ENCODE results near the gene BLOC1S6.
A peak's percentile ranks its signal among the peaks of the same experiment; 100 is the strongest.

Gene BLOC1S6

DNA sequence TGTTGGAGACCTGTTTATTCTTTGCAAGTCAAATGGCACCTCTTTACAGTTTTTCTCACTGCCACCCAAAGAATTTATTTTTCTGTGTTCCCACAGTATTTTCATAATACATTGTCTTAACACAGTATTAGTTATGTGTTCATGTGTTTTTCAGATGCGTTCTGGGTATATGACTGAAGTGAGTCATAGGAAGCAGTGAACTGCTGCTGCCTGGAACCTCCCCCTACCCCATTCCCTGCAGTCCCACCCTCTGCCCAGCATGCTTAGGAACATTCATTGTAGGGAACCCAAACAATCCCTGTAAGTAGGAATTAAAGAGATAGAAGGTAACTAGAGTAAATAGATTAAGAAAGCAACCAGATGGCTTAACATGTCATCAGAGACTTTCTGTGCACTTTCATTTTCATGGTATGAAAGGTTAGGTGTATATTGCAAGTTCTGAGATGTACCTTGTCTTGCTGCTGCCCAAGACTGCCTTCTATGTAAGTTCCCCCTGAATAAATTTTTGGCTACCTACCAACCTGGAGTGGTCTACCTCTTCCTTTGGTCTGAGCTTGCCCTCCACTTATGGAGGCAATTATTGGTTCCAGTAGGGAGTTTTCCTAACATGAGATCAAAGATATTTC is 25.7 kb downstream of the BLOC1S6 start:
- Mint-ChIP-seq H3K27ac (no peak overlapping the region), H3K4me3 (no peak overlapping the region), H3K4me1 (peaks cover 5% of the 10 kb centered on the region), H3K27me3 (no peaks in the 10 kb centered on the region), H3K36me3 (peaks cover 6% of the 10 kb centered on the region), H3K9me3 (no peaks in the 10 kb centered on the region)
- no peak for ATAC-seq

DNA sequence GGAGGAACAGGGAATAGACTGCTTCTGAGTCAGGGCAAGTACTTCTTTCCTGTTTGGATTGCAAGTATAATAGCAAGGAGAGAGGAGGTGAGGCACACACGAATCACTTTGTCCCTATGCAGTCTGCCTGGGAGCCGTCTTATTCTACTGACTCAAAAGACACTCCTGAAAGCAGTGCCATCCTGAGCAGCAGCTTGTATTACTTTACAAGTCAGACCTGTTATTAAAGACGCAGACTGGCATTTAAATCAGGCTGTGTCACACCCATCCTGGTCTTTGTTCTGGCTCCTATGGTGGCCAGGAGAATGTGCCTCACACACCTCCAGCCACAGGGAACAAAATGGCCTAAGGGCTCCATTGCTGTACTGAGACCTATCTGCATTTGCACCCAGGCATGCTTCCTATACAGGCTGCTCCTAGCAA is 29.7 kb downstream of the BLOC1S6 start:
- Mint-ChIP-seq H3K9me3 (no peaks in the 10 kb centered on the region), H3K27me3 (no peaks in the 10 kb centered on the region)
- no peak for ATAC-seq

DNA sequence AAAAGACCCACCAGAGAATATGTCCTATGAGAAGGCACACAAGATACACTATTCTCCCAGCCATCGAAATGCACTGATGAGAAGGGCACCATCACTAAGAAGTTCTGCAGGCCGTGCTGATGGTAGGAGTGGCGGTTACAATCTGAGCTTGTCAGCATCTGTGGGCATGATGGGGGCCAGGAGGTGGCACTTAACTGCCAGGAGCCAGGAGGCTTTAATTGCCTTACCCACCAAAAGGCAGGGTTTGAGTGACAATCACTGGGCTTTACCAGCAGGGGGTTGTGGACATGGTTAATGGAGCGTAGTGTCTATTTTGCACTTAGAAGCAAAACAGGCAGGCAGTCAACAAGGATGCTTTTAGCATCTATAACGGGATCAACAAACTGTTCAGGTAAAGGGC is 31.6 kb downstream of the BLOC1S6 start:
- ATAC-seq = no peak
- peaks cover 3% of the 10 kb centered on the region for H3K9me3 Mint-ChIP-seq
- H3K4me1 Mint-ChIP-seq = peaks cover 10% of the 10 kb centered on the region
- no peak overlapping the region for H3K27ac Mint-ChIP-seq
- no peaks in the 10 kb centered on the region for H3K27me3 Mint-ChIP-seq
- no peak overlapping the region for H3K4me3 Mint-ChIP-seq
- no peaks in the 10 kb centered on the region for H3K36me3 Mint-ChIP-seq

More for the DNA sequence above, 29.7 kb downstream of the BLOC1S6 start:
- Mint-ChIP-seq H3K27ac (no peak overlapping the region), H3K4me1 (peaks cover 10% of the 10 kb centered on the region), H3K4me3 (no peak overlapping the region), H3K36me3 (no peaks in the 10 kb centered on the region)

DNA sequence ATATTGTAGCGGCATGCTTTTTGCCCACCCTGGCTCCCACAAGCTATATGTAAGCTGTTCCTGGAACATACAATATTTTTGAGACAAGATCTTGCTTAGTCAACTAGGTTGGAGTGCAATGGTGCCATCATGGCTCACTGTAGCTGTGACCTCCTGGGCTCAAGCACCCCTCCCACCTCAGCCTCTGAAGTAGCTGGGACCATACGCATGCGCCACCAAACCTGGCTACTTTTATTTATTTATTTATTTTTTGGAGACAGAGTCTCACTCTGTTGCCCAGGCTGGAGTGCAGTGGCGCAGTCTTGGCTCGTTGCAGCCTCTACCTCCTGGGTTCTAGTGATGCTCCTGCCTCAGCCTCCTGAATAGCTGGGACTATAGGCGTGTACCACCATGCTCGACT is 41.0 kb downstream of the BLOC1S6 start:
- Mint-ChIP-seq H3K9me3 (peaks cover 15% of the 10 kb centered on the region), H3K27me3 (peaks cover 8% of the 10 kb centered on the region), H3K4me1 (peaks cover 12% of the 10 kb centered on the region), H3K36me3 (peaks cover 11% of the 10 kb centered on the region), H3K27ac (no peak overlapping the region), H3K4me3 (no peak overlapping the region)
- ATAC-seq = no peak

DNA sequence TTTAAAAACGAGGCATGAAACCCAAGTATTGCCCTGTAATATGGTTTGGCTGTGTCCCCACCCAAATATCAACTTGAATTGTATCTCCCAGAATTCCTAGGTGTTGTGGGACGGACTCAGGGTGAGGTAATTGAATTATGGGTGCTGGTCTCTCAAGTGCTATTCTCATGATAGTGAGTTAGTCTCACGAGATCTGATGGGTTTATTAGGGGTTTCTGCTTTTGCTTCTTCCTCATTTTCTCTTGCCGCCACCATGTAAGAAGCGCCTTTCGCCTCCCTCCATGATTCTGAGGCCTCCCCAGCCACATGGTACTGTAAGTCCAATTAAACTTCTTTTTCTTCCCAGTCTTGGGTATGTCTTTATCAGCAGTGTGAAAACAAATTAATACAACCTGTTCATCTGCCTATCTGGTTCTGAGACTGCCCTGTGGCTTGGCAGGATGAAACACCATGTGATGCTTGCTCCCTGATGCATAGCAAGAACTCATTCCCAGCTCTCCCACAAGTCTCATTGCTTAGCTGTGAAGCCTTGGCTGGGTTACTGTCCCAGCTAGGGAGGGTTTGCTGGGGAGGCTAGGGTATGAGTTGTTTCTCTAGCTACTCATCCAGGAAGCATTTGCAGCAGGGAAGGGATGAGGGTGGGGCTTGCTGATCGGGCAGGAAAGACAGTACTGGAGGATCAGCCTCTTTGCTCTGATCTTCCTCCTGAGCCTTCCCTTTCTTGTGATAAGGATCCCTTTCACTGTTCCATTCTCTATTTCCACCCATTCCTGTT is 43.9 kb downstream of the BLOC1S6 start:
- Mint-ChIP-seq H3K9me3 (peaks cover 12% of the 10 kb centered on the region), H3K4me3 (no peak overlapping the region), H3K36me3 (peaks cover 11% of the 10 kb centered on the region), H3K27me3 (peaks cover 8% of the 10 kb centered on the region), H3K4me1 (peaks cover 21% of the 10 kb centered on the region), H3K27ac (no peak overlapping the region)
- ATAC-seq = no peak

DNA sequence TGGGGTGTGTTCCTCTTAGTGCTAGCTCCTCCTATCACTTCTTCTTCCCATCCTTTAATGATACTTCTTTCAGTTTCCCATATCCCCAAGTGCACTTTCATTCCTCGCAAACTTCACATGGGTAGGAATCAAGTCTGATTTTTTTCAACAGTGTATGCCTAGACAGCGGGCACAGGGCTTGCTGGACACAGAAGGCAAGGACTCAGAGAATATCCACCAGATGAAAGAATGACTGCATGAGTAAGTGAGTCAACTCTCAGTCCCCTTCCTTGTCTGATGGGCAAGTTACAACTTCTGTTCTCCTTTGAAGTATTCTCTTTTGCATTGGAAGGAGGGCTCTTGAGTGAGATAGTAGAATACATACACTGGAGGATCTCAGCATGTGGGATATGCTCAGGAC is 44.6 kb downstream of the BLOC1S6 start:
- H3K4me1 Mint-ChIP-seq = peaks cover 21% of the 10 kb centered on the region
- H3K27me3 Mint-ChIP-seq = peaks cover 8% of the 10 kb centered on the region
- H3K27ac Mint-ChIP-seq = no peak overlapping the region
- H3K9me3 Mint-ChIP-seq = peaks cover 9% of the 10 kb centered on the region
- H3K4me3 Mint-ChIP-seq = no peak overlapping the region
- H3K36me3 Mint-ChIP-seq = peaks cover 7% of the 10 kb centered on the region
- no peak for ATAC-seq

DNA sequence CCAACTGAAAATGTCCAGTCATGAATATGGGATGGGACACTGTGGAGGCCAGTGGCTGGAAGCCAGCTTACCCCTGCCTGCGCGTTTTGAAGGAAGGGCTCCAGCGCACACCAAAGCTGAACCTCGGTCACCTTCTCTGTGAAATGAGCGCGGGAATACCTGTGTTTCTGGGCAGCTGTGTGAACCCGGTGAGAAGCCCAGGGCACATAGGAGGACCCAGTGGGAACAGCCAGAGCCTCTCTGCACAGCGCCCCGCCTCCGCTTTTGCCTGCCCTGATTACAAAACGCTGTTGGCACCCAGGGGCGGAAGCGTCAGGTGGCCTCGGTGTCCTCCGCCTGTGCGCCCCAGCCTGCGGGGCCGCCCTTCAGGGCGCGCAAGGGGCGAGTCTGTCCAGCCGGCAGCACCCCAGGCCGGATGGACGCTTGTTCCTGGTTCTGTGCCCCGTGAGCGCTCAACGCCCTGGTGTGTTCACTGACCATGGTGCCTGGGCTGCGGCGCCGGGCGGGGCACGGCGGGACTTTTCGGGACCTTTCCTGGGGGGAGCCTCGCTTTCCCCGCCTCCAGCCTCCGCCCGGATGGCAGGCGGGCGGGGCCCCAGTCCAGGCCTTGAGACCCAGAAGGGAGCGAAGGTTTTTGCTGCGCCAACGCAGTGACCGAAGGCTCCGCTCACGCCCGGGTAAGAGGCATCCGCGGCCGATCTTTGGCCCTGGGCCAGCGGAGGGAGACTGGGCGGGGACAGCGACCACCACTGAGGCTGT is 47.4 kb downstream of the BLOC1S6 start, which contains the start of gene SQOR:
SQOR (plus strand) TSS at position 598 of the 759 bp plus-strand sequence. CDS start 23,895 bp downstream, outside the sequence.
- ATAC-seq = peak; percentile 92
- H3K36me3 Mint-ChIP-seq = peaks cover 6% of the 10 kb centered on the region
- H3K9me3 Mint-ChIP-seq = no peaks in the 10 kb centered on the region
- H3K27me3 Mint-ChIP-seq = no peaks in the 10 kb centered on the region
- peaks cover 39% of the 10 kb centered on the region for H3K4me1 Mint-ChIP-seq
- peak within 1 kb of the TSS; percentile 96 for H3K4me3 Mint-ChIP-seq
- H3K27ac Mint-ChIP-seq = peak within 1 kb of the TSS; percentile 89

DNA sequence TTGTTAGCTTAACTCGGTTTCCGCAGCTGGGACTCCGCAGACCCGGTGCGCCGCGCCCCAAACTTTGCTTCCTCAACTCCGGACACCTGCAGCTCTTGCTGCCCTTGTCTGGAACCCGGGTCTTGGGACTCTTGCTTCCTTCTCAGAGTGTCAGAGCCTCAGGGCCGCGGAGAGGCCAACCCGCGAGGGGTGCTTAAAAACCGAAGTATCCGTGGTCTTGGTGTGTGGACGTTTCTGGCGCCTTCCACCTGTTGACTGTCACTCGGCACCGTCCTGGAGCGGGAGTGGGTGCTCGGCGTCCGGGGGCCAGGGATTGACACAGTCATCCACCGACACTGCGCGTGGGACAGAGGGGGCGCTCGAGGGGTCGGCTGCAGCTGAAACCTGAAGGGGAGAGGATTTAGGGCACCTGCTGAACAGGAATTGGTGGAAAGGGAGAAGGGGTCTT is 48.0 kb downstream of the BLOC1S6 start:
- ATAC-seq = peak; percentile 82
- Mint-ChIP-seq H3K27ac (peak overlapping the region; percentile 89), H3K36me3 (peaks cover 9% of the 10 kb centered on the region), H3K27me3 (no peaks in the 10 kb centered on the region), H3K9me3 (no peaks in the 10 kb centered on the region), H3K4me1 (peaks cover 39% of the 10 kb centered on the region), H3K4me3 (peak overlapping the region; percentile 96)

DNA sequence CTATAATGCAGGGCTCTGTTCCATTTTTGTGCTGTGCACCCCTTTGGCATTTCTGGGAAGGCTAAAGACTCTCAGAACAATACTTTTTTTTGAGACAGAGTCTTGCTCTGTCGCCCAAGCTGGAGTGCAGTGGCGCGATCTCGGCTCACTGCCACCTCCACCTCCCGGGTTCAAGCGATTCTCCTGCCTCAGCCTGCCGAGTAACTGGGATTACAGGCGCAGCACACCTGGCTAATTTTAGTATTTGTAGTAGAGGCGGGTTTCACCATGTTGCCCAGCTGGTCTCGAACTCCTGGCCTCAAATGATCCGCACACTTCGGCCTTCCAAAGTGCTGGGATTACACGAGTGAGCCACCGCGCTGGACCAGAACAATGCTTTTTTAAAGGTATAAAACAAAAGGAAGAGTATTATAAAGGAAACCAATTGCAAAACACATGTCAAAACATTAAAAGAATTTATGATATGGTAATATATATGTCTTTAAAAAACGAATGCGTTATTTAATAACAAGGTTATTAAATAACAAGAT is 48.6 kb downstream of the BLOC1S6 start:
- ATAC-seq = no peak
- H3K27me3 Mint-ChIP-seq = no peaks in the 10 kb centered on the region
- peaks cover 9% of the 10 kb centered on the region for H3K36me3 Mint-ChIP-seq
- H3K4me1 Mint-ChIP-seq = peaks cover 39% of the 10 kb centered on the region
- no peaks in the 10 kb centered on the region for H3K9me3 Mint-ChIP-seq
- peak overlapping the region; percentile 89 for H3K27ac Mint-ChIP-seq
- H3K4me3 Mint-ChIP-seq = peak overlapping the region; percentile 96

DNA sequence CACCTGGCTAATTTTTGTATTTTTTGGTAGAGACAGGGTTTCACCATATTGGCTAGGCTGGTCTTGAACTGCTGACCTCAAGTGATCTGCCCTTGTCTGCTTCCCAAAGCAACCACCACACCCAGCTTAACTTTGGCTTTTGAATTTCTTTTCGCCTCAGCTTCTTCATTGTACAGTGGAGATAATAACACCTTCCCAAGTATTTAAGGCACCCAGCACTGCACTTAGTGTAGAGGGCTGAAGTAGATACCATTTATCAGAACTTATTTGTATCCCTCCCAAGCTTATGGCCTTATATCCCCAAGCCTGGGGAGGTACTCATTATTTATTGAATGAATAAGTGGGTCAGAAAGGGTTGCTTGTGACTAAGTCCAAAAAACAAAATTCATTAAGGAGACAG is 50.0 kb downstream of the BLOC1S6 start:
- Mint-ChIP-seq H3K27me3 (no peaks in the 10 kb centered on the region), H3K27ac (peak overlapping the region; percentile 86), H3K36me3 (peaks cover 15% of the 10 kb centered on the region), H3K4me3 (peak overlapping the region; percentile 53), H3K4me1 (peaks cover 35% of the 10 kb centered on the region), H3K9me3 (no peaks in the 10 kb centered on the region)
- ATAC-seq = no peak

DNA sequence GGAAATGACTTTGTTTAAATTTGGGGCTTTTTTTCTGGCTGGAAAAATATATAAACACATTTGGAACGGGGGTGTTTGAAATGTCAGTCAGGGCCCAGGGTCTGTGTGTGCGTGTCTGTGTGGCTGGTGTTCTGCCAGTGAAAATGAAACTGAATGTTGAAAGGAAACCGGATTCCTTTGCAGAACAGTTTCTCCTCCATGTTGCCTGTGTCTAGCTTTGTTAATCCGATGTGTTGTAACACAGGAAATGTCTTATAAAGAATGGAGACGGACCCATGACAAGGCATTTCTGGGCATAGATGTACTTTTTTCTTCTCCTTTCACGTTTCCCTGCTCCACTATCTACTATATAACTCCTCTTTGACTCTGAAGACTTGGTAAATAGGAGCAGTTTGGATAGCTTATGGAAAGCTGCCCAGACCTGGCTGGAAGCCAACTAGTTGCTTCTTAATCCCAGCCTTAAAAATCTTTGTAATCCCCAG is 50.4 kb downstream of the BLOC1S6 start:
- ATAC-seq = peak; percentile 61
- Mint-ChIP-seq H3K36me3 (peaks cover 18% of the 10 kb centered on the region), H3K4me3 (peak overlapping the region; percentile 53), H3K4me1 (peaks cover 39% of the 10 kb centered on the region), H3K9me3 (no peaks in the 10 kb centered on the region), H3K27ac (peak overlapping the region; percentile 86), H3K27me3 (no peaks in the 10 kb centered on the region)

DNA sequence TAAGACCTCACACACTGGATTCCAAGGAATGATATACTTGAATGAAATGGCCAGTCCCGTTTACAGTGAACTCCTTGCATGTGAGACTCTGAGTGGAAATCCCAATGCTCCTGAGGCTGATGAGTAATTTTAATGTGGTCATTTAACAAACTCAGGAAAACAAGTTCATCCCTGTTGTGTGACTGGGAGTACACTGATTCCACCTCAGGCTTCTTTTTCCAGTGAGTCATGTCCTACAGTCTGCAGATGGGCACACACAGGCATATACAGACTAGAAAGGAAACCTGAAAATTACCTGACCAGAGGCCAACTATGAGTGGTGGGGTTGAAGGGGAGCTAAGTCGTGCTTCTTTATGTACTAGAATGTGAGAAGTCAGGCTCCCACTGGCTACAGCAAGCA is 53.4 kb downstream of the BLOC1S6 start:
- peaks cover 54% of the 10 kb centered on the region for H3K4me1 Mint-ChIP-seq
- H3K9me3 Mint-ChIP-seq = no peaks in the 10 kb centered on the region
- H3K36me3 Mint-ChIP-seq = peaks cover 21% of the 10 kb centered on the region
- H3K27me3 Mint-ChIP-seq = no peaks in the 10 kb centered on the region
- no peak for ATAC-seq
- no peak overlapping the region for H3K4me3 Mint-ChIP-seq
- H3K27ac Mint-ChIP-seq = no peak overlapping the region

DNA sequence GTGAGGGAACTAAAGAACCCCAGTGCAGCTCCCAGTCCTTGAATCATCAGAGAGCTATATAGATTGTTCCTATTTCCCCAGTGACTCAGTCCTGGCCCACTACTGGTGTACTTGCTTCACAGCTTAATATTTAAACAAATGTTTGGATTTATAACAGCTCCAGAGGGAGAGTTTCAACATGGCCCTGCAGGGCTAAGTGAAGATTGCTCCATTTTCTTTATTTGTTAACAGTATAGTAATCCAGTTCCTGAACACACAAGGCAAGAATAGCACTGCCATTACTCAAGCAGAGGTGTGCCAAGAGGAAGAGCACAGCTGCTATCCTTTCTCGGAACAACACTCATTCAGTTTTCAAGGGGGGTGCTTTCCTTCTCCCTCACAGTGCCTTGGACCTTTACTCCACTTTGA is 54.2 kb downstream of the BLOC1S6 start:
- Mint-ChIP-seq H3K36me3 (peaks cover 21% of the 10 kb centered on the region), H3K4me3 (no peak overlapping the region), H3K9me3 (no peaks in the 10 kb centered on the region), H3K27ac (no peak overlapping the region), H3K27me3 (no peaks in the 10 kb centered on the region), H3K4me1 (peaks cover 52% of the 10 kb centered on the region)
- no peak for ATAC-seq

DNA sequence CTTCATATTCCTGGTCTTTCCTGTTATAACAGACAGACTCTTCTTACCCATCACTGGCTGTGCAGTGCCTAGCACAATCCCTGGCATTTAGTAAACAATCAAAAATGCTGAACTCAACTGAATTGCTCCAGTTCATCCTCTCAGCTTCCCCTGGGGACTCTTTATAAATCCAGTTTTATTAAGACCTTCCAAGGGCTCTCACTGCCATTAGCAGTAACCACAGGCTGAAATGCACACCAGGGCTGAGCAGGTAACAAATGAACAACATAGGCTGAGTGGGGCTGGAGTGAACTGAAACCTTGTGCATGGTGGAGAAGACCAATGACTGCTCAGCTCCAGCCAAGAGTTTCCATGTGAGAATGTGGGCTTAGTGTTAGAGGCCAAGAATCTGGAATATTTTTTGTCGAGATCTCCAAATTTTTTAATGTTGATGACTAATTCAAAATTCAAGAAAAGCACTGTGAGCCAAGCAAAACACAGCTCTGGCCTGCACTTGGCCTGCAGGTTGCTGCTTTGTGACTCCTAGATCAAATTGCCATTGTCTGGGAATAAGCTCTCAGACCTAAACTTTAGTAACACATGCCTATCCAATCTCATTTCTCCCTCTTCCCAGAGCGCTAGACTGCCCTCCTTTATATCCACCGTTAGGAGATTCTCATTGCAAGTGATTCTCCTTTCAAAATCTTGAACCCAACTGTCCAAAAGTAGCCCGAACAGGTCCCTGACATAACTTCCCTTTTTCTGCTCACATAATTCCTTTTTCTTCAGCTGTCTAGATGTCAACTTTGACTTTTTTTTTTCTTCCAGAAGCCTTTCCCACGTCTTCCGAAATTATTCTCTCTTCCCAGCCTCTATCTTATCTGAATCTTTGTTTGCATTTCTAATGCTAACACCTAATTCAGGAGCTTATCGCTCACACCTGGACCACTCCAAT is 55.1 kb downstream of the BLOC1S6 start:
- peak overlapping the region; percentile 4 for H3K27ac Mint-ChIP-seq
- no peaks in the 10 kb centered on the region for H3K9me3 Mint-ChIP-seq
- peaks cover 47% of the 10 kb centered on the region for H3K4me1 Mint-ChIP-seq
- peaks cover 21% of the 10 kb centered on the region for H3K36me3 Mint-ChIP-seq
- no peaks in the 10 kb centered on the region for H3K27me3 Mint-ChIP-seq
- no peak overlapping the region for H3K4me3 Mint-ChIP-seq
- ATAC-seq = no peak
